HL-60 (cell line): ENCODE data around the gene MALRD1.

ENCODE experiments used
- DNase-seq, 2 experiments: peaks; one replicate each; pipeline ENCODE4 v3.0.0-alpha.2; 2010 to 2020; ENCODE audit warnings: low read depth in 1 of 2, low spot score in 1 of 2
- H3K27ac ChIP-seq: fragments of 250-450 bp; sonication (Bioruptor Pico); replicated peaks from 2 replicates; pipeline ENCODE4 v1.5.1; 2020; ENCODE audit warnings: mild to moderate bottlenecking, moderate library complexity
- H3K27me3 ChIP-seq: fragments of 250-450 bp; sonication (Bioruptor Pico); 2 replicates; pipeline ENCODE4 v1.5.1; 2021; ENCODE audit warnings: mild to moderate bottlenecking, moderate library complexity; ENCODE audit not compliant: insufficient read depth, poor library complexity, severe bottlenecking
- H3K4me3 ChIP-seq: replicated peaks from 2 replicates; pipeline ENCODE4 v1.5.1; 2011; ENCODE audit warnings: mild to moderate bottlenecking, control low read depth, low read length; ENCODE audit not compliant: insufficient read depth
- CTCF ChIP-seq: IDR thresholded peaks from one replicate; pipeline ENCODE4 v1.5.1; 2011; ENCODE audit warnings: low read length, control low read depth, inconsistent platforms; ENCODE audit not compliant: insufficient read depth
- GABPA ChIP-seq: IDR thresholded peaks from 2 replicates; pipeline ENCODE4 v1.6.1; 2012; ENCODE audit warnings: low read depth
- POLR2AphosphoS5 ChIP-seq: IDR thresholded peaks from 2 replicates; pipeline ENCODE4 v1.6.1; 2012; ENCODE audit warnings: low read depth
- REST ChIP-seq: IDR thresholded peaks from 2 replicates; pipeline ENCODE4 v1.6.1; 2012; ENCODE audit warnings: low read depth; ENCODE audit not compliant: insufficient replicate concordance
- SPI1 ChIP-seq: IDR thresholded peaks from 2 replicates; pipeline ENCODE4 v1.6.1; 2012; ENCODE audit warnings: low read depth, mild to moderate bottlenecking, borderline replicate concordance

Gene MALRD1

DNA sequence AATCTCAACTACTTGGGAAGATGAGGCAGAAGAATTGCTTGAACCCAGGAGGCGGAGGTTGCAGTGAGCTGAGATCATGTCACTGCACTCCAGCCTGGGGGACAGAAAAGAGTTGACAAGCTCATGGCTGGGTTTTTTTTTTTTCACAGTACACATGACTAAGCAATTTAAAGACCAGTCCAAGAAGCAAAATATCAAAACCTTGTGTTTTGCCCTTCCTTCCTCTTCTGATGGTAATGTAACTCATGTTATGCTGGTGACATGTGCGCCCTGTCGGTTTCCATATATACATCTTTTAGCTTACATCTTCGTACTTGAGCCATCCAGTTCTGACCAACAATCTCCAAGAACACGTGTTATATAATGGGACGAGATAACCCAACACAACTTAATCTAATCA lies 530.0 kb downstream of the MALRD1 start:
- no peak overlapping the region for H3K27ac ChIP-seq
- DNase-seq: no peak
- TF ChIP-seq REST (no peak), GABPA (no peak), CTCF (no peak), POLR2AphosphoS5 (no peak), SPI1 (no peak)
- no peaks in the 10 kb centered on the region for H3K27me3 ChIP-seq
- H3K4me3 ChIP-seq: no peak overlapping the region

DNA sequence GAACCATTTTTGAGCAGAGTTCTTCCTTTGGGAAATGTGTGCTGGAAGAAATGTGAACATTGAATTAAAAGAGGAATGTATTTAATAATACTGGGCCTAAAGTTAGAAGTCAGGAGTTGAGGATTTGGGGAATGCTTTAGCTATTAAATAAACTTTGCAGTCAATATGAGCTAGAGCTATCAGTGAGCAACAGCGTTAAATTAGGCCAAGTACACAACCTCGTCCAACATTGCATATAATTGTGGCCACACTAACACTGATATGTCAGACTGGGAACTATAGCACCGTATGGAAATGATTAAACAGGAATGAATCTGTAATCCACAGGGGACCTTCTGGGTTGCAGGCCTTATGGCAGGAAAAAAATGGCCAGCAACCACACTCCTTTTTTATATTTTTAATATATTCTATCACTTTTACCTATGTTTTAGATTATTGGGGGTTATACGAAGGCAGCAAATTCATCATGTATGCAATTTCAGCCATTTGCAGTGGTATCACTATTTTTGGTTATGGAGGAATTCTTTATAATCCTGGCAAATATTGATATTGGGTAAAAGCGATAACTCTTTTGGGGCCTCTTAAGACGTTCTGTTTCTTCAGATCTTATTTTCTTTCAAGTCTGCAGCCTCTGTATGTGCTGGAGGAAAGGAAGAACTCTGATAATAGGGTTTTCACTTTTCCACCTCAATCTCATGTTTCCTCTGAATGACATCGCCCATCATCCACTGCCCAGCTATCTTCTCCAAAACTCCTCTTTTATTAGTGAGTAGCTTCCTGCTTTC lies 531.4 kb downstream of the MALRD1 start:
- no peak for TF ChIP-seq SPI1
- no peak for TF ChIP-seq GABPA
- no peak for TF ChIP-seq CTCF
- no peak for TF ChIP-seq REST
- TF ChIP-seq POLR2AphosphoS5: no peak
- DNase-seq: no peak
- no peak overlapping the region for H3K4me3 ChIP-seq
- H3K27ac ChIP-seq: no peak overlapping the region
- no peaks in the 10 kb centered on the region for H3K27me3 ChIP-seq

GRCh38 chr10:19580691-19581090 lies 532.1 kb downstream of the MALRD1 start:
- DNase-seq: no peak
- TF ChIP-seq GABPA: no peak
- TF ChIP-seq REST: no peak
- TF ChIP-seq SPI1: no peak
- no peak for TF ChIP-seq CTCF
- TF ChIP-seq POLR2AphosphoS5: no peak
- no peak overlapping the region for H3K27ac ChIP-seq
- no peaks in the 10 kb centered on the region for H3K27me3 ChIP-seq
- H3K4me3 ChIP-seq: no peak overlapping the region
